Measurements from ENCODE around the gene TRIM67. TPM values are rescaled to one million over a fixed set of nuclear protein-coding genes. Genes with fewer than 3 reads are reported as not detected.
A peak's percentile ranks its signal among the peaks of the same experiment; 100 is the strongest.

TRIM67 gene
- total RNA-seq, 1 donor from 2014 or later, result 0.08 TPM

- DNase-seq, result no peak
- intact Hi-C loops (cut with micrococcal nuclease), result no loop called here
- H3K4me1 ChIP-seq, result peaks cover 53% of the 10 kb centered on the region
- H3K27me3 ChIP-seq (ENCODE audit: low read depth), result no peaks in the 10 kb centered on the region
- no peak overlapping the region for H3K27ac ChIP-seq (replicated peaks)
- no peak for TF ChIP-seq CTCF (IDR thresholded peaks at IDR 0.05; ENCODE audit: borderline replicate concordance)
- no peak overlapping the region for H3K4me3 ChIP-seq
- H3K9me3 ChIP-seq (replicated peaks), result no peaks in the 10 kb centered on the region
- peaks cover 20% of the 10 kb centered on the region for H3K36me3 ChIP-seq
These were observed 76.4 kb downstream of the TRIM67 start for GRCh38 chr1:231238298-231238697.

- peak overlapping the region; percentile 90 for H3K27ac ChIP-seq (replicated peaks)
- H3K27me3 ChIP-seq (ENCODE audit: low read depth), result no peaks in the 10 kb centered on the region
- TF ChIP-seq CTCF (IDR thresholded peaks at IDR 0.05; ENCODE audit: borderline replicate concordance), result no peak
- intact Hi-C loops (cut with micrococcal nuclease), result no loop called here
- peak overlapping the region; percentile 89 for H3K4me3 ChIP-seq
- no peaks in the 10 kb centered on the region for H3K9me3 ChIP-seq (replicated peaks)
- peaks cover 20% of the 10 kb centered on the region for H3K36me3 ChIP-seq
- H3K4me1 ChIP-seq, result peaks cover 68% of the 10 kb centered on the region
- DNase-seq, result no peak
These were observed 78.6 kb downstream of the TRIM67 start for GRCh38 chr1:231240531-231240882.

- peak within 1 kb of the TSS; percentile 90 for H3K27ac ChIP-seq (replicated peaks)
- peak; percentile 9 for TF ChIP-seq CTCF (IDR thresholded peaks at IDR 0.05; ENCODE audit: borderline replicate concordance)
- intact Hi-C loops (cut with micrococcal nuclease), result no loop called here
- DNase-seq, result peak; percentile 90
- H3K36me3 ChIP-seq, result peaks cover 20% of the 10 kb centered on the region
- peaks cover 66% of the 10 kb centered on the region for H3K4me1 ChIP-seq
- H3K9me3 ChIP-seq (replicated peaks), result no peaks in the 10 kb centered on the region
- no peaks in the 10 kb centered on the region for H3K27me3 ChIP-seq (ENCODE audit: low read depth)
- H3K4me3 ChIP-seq, result peak within 1 kb of the TSS; percentile 89
These were observed 79.3 kb downstream of the TRIM67 start, which contains the start of gene GNPAT for GRCh38 chr1:231240883-231241735. Gene GNPAT, plus strand, starts transcription at chr1:231241212. Its CDS starts 167 bp downstream, at chr1:231241379.

GRCh38 chr1:231241750-231242149 lies 79.9 kb downstream of the TRIM67 start:
- intact Hi-C loops (cut with micrococcal nuclease), result no loop called here
- H3K27me3 ChIP-seq (ENCODE audit: low read depth), result no peaks in the 10 kb centered on the region
- peak overlapping the region; percentile 89 for H3K4me3 ChIP-seq
- TF ChIP-seq CTCF (IDR thresholded peaks at IDR 0.05; ENCODE audit: borderline replicate concordance), result no peak
- no peak for DNase-seq
- H3K4me1 ChIP-seq, result peaks cover 59% of the 10 kb centered on the region
- H3K27ac ChIP-seq (replicated peaks), result peak overlapping the region; percentile 90
- no peaks in the 10 kb centered on the region for H3K9me3 ChIP-seq (replicated peaks)
- H3K36me3 ChIP-seq, result peaks cover 20% of the 10 kb centered on the region

- Histone ChIP-seq H3K27me3 (ENCODE audit: low read depth) (no peaks in the 10 kb centered on the region), H3K4me1 (peaks cover 57% of the 10 kb centered on the region), H3K36me3 (peaks cover 12% of the 10 kb centered on the region), H3K27ac (replicated peaks) (no peak overlapping the region), H3K9me3 (replicated peaks) (no peaks in the 10 kb centered on the region), H3K4me3 (peak overlapping the region; percentile 89)
- intact Hi-C loops (cut with micrococcal nuclease), result no loop called here
- DNase-seq, result no peak
- TF ChIP-seq CTCF (IDR thresholded peaks at IDR 0.05; ENCODE audit: borderline replicate concordance), result no peak
These were observed 80.8 kb downstream of the TRIM67 start for GRCh38 chr1:231242516-231243198.
